Erythroblast (primary cell): Measurements from ENCODE around the gene PJA2.

Source experiments
- GATA1 ChIP-seq: IDR thresholded peaks from 2 replicates; pipeline ENCODE4 v1.6.1; 2011; ENCODE audit warnings: low read depth, mild to moderate bottlenecking, control low read depth, low read length, moderate library complexity
- POLR2A ChIP-seq: IDR thresholded peaks from 2 replicates; pipeline ENCODE4 v1.6.1; 2011; ENCODE audit warnings: mild to moderate bottlenecking, low read length

DNA sequence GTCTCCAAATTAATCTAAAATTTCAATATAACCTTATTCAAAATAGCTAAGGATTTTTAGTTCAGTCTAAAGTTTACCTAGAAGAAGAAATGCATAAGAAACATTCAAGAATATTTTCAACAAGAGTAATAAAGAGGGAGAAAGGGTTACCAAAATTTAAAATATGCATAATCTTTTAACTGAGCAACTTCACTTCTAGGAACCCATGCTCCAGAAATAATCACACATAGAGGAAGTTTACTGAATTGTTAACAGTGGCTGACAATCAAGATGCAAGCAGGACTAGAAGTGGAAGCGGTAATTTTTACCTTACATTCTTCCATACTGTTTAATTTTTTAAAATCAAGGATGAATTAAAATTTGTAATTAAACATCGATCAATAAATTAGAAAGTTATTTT, 1.9 kb downstream of the PJA2 start:
- TF ChIP-seq POLR2A (no peak), GATA1 (no peak)
